ENCODE data around the gene ROR1.

The ROR1 gene

DNA sequence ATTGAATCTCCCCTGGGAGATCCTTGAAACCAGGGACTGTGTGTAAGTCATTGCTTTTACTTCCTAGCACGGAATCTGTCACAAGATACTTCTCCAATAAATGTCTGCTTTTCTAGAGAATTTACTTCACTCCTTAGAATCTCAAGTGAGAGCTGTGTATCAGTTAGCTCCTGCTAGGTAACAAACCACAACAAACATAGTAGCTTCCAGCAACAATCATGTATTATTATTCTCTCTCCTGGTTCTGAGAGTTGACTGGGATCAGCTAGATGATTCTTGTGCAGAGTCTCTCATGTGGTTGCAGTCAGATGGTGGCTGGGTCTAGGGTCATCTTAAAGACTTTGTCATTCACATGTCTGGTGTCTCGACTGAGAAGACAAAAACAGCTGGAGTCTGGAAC lies 262.7 kb downstream of the ROR1 start:
- no peak overlapping the region for H2AFZ ChIP-seq
- no peak overlapping the region for H3K9ac ChIP-seq
- no peaks in the 10 kb centered on the region for H3K79me2 ChIP-seq
- H3K27me3 ChIP-seq (ENCODE audit: control insufficient read depth, insufficient read depth, low read length): no peaks in the 10 kb centered on the region
- TF ChIP-seq, protein P1, sequence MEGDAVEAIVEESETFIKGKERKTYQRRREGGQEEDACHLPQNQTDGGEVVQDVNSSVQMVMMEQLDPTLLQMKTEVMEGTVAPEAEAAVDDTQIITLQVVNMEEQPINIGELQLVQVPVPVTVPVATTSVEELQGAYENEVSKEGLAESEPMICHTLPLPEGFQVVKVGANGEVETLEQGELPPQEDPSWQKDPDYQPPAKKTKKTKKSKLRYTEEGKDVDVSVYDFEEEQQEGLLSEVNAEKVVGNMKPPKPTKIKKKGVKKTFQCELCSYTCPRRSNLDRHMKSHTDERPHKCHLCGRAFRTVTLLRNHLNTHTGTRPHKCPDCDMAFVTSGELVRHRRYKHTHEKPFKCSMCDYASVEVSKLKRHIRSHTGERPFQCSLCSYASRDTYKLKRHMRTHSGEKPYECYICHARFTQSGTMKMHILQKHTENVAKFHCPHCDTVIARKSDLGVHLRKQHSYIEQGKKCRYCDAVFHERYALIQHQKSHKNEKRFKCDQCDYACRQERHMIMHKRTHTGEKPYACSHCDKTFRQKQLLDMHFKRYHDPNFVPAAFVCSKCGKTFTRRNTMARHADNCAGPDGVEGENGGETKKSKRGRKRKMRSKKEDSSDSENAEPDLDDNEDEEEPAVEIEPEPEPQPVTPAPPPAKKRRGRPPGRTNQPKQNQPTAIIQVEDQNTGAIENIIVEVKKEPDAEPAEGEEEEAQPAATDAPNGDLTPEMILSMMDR (IDR thresholded peaks at IDR 0.05): no peak
- H3K27ac ChIP-seq: no peak overlapping the region
- peaks cover 21% of the 10 kb centered on the region for H3K4me1 ChIP-seq
- no peaks in the 10 kb centered on the region for H3K9me3 ChIP-seq (ENCODE audit: control insufficient read depth, low read length)
- no peak overlapping the region for H3K4me3 ChIP-seq (ENCODE audit: low read depth, low read length)
- no peak overlapping the region for H3K4me2 ChIP-seq (ENCODE audit: low read length)
- H3K36me3 ChIP-seq (ENCODE audit: control insufficient read depth, insufficient read depth, low read length): no peaks in the 10 kb centered on the region

DNA sequence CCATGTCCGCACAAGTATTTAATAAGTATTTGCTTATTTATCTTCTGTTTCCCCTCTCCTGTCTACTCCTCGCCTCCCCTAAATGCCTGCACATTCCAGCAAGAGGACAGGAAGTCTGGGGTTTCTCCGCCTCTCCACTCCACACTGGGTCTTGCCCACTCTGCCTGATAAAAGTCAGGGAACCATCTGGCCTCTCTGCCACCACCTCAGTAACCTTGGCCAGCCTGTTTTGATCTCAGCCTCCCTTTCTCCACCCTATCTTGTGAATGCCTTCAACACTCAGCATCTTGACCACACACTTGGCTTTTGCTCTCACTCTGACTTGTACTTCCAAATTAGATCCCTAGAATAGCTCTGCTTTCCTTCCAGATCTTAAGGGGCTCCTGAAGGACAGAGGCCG lies 264.3 kb downstream of the ROR1 start:
- TF ChIP-seq, protein P1 (IDR thresholded peaks at IDR 0.05): no peak
- H3K36me3 ChIP-seq (ENCODE audit: control insufficient read depth, insufficient read depth, low read length): no peaks in the 10 kb centered on the region
- H3K9me3 ChIP-seq (ENCODE audit: control insufficient read depth, low read length): no peaks in the 10 kb centered on the region
- H3K4me3 ChIP-seq (ENCODE audit: low read depth, low read length): no peak overlapping the region
- H2AFZ ChIP-seq: no peak overlapping the region
- peak overlapping the region; percentile 38 for H3K4me2 ChIP-seq (ENCODE audit: low read length)
- H3K9ac ChIP-seq: no peak overlapping the region
- H3K4me1 ChIP-seq: peaks cover 30% of the 10 kb centered on the region
- H3K79me2 ChIP-seq: no peaks in the 10 kb centered on the region
- peak overlapping the region; percentile 49 for H3K27ac ChIP-seq
- H3K27me3 ChIP-seq (ENCODE audit: control insufficient read depth, insufficient read depth, low read length): no peaks in the 10 kb centered on the region

DNA sequence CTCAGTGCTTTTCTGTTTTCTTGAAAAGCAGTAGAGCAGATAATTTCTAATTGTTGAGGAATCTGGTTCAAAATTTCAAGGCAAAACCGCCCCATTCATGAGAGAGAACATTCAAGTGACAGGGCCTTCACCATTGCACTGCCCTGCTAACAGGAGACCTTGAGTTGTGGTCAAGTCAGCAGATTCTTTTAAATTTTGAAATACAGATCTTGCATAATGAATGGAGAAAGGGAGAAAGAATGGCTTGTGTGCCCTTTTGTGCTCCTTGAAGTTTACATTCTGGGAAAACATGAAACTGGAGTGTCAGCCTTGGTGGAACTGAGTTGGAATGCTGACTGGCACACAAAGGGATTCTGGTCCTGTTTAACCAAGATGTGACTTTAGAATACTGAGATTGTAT lies 265.1 kb downstream of the ROR1 start:
- peaks cover 30% of the 10 kb centered on the region for H3K4me1 ChIP-seq
- H3K4me2 ChIP-seq (ENCODE audit: low read length): peak overlapping the region; percentile 38
- H3K79me2 ChIP-seq: no peaks in the 10 kb centered on the region
- TF ChIP-seq, protein P1 (IDR thresholded peaks at IDR 0.05): no peak
- H3K9me3 ChIP-seq (ENCODE audit: control insufficient read depth, low read length): no peaks in the 10 kb centered on the region
- H3K36me3 ChIP-seq (ENCODE audit: control insufficient read depth, insufficient read depth, low read length): no peaks in the 10 kb centered on the region
- no peaks in the 10 kb centered on the region for H3K27me3 ChIP-seq (ENCODE audit: control insufficient read depth, insufficient read depth, low read length)
- no peak overlapping the region for H3K4me3 ChIP-seq (ENCODE audit: low read depth, low read length)
- peak overlapping the region; percentile 49 for H3K27ac ChIP-seq
- H2AFZ ChIP-seq: no peak overlapping the region
- no peak overlapping the region for H3K9ac ChIP-seq

DNA sequence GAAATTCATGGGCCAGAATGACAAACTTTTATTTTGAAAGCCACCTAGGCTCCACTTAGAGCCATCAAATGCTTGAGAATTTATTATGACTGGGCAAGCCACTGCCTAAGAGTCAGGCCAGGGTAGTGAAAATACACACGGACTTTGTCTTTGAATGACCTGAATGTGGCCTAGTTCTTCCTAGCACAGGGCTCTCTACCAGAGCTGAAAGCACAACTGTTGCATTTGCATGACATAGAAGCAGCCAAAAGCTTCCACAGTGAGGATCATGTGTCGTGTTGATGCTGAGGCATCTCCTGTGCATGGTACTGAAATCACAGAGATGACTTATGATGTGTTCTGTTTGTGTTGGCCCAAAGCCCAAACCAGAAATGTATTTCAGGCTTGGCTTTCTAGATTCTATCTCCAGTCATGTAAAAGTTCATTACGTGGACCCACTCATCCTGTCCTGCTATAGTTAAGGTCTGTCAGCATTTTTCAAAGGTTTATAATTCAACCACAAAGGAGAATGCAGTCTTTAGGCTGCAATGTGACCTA lies 265.6 kb downstream of the ROR1 start:
- TF ChIP-seq, protein P1 (IDR thresholded peaks at IDR 0.05): no peak
- H3K27me3 ChIP-seq (ENCODE audit: control insufficient read depth, insufficient read depth, low read length): no peaks in the 10 kb centered on the region
- peaks cover 30% of the 10 kb centered on the region for H3K4me1 ChIP-seq
- H3K4me3 ChIP-seq (ENCODE audit: low read depth, low read length): peak overlapping the region; percentile 6
- no peaks in the 10 kb centered on the region for H3K79me2 ChIP-seq
- no peak overlapping the region for H2AFZ ChIP-seq
- H3K9me3 ChIP-seq (ENCODE audit: control insufficient read depth, low read length): no peaks in the 10 kb centered on the region
- peak overlapping the region; percentile 24 for H3K4me2 ChIP-seq (ENCODE audit: low read length)
- H3K27ac ChIP-seq: peak overlapping the region; percentile 49
- H3K9ac ChIP-seq: no peak overlapping the region
- no peaks in the 10 kb centered on the region for H3K36me3 ChIP-seq (ENCODE audit: control insufficient read depth, insufficient read depth, low read length)

Measured in parathyroid adenoma (tissue), 2 donors.